ENCODE results near the gene PCDH9.
A peak's percentile ranks its signal among the peaks of the same experiment; 100 is the strongest.
"Not testable (repeated sequence)": the region's sequence is repeated elsewhere in the genome, so short reads cannot be mapped to it uniquely, and the experiment has no call there.

The PCDH9 gene

DNA sequence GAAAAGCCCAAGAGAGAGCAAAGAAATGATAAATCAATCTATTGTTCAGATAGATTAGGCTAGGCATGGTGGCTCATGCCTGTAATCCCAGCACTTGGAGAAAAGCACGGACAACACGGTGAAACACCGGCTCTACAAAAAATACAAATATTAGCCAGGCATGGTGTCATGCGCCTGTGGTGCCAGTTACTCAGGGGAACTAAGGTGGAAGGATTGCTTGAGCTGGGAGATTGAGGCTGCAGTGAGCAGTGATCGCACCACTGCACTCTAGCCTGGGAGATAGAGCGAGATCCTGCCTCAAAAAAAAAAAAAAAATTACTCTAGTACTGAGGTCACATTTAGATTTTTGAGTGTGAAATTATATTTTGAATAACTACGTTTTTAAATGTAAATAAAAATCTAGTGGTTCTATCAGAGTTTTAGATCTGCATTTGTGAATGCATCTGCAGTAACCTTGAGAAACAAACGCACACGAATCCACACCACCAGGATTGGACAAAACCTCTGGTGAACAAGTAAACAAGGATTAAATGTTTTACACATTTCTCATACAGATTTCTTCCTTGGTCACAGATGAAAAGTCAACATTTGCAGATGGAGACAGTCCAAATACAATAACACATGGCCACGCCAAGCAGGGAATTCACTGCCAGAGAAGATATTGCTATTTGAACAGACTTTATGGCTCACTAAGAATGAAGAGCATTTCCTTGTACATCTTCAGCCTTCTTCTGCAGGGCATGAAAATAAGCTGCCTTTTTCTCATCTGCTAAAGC, 917.6 kb downstream of the PCDH9 start:
- no peak for DNase-seq

GRCh38 chr13:66305961-66306617, 924.0 kb downstream of the PCDH9 start:
- no peak for DNase-seq

- DNase-seq = no peak
These were observed 928.7 kb downstream of the PCDH9 start for GRCh38 chr13:66301482-66301881.

DNA sequence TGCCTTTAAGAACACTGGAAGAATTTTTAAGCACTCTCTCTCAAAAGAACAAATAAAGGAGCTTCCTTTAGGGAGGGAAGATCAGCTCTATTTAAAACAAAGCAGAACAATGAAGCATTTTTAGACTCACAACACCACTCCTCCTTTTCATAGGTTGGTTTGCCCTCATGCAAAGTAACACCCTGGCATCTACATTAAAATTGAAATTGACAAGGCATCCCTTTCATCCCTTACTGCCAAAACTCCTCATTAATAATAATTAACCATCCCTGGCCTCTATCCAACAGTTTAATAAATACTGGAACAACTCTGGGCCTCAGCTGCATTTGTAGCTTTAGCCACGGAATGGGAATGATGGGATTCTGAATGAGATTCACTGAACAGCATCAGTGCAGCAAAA, 929.1 kb downstream of the PCDH9 start:
- no peak for DNase-seq

DNA sequence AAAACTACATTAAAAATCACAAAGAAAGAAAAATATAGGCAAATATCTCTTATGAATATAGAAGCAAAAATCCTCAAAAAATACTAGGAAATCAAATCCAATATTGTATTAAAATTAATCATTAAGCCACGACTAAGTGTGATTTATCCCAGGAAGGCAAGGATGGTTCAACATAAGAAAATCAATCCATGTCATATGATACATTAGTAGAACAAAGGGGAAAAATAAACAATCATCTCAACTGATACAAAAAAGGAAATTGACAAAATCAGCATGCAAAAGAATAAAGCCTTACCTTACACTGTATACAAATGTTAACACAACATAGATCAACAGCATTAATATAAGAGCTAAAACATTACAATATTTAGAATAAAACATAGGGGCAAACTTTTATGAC, 933.3 kb downstream of the PCDH9 start:
- DNase-seq = no peak

- no peak for DNase-seq
These were observed 933.8 kb downstream of the PCDH9 start for GRCh38 chr13:66296328-66296727.

GRCh38 chr13:66286806-66287205, 943.3 kb downstream of the PCDH9 start:
- peak; percentile 34 for DNase-seq

- no peak for DNase-seq
These were observed 954.7 kb downstream of the PCDH9 start for GRCh38 chr13:66275416-66275815.

DNA sequence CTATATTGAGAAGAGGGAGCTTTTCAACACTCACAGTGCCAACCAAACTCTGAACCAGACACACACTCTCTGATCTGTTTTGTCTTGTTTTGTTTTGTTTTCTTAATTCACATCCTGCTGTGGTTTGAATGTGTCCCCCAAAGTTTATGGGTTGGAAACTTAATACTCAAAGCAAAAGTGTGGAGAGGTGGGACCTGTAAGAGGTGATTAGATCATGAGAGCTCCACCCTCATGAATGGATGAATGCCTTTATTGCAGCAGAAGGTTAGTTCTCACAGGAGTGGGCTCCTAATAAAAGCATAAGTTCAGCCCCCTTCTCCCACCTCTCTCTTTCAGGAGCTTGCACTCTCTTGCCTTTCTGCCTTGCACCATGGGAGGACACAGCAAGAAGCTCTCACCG, 957.1 kb downstream of the PCDH9 start:
- no peak for DNase-seq

DNA sequence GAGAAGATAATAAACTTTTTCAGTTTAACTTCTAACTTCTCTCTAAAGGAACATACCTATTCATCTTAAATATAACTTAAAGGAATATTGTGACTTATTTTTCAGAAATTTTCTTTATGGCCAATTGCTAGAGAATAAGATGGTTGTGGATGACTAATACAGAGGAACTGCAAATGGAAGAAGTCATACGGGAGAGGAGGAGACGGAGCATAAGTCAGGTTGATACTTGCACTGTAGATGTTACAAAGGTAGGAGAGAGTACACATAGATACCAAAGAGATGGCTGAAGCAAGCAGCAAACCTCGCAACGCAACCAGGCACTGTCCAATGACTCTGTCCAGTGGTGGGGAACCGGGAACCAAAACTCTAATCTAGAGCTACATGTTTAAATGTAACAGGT, 963.4 kb downstream of the PCDH9 start:
- DNase-seq = no peak

DNA sequence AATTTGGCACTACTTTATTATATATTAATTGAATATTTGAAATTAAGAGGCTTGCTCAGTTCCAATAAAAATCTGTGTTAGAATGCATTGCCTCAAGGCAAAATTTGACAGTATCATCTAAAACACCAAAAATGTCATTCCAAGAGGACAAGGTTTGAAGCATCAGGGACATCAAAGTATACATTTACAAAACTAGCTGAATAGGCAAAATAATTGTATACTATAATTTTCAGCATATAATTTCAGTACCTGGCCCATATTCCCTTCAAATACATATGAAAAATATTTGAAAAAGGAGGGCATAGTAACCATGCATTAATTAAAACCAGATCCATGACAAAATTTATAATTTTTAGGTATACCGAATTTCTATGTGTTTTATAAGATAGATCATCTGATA, 963.8 kb downstream of the PCDH9 start:
- no peak for DNase-seq

DNA sequence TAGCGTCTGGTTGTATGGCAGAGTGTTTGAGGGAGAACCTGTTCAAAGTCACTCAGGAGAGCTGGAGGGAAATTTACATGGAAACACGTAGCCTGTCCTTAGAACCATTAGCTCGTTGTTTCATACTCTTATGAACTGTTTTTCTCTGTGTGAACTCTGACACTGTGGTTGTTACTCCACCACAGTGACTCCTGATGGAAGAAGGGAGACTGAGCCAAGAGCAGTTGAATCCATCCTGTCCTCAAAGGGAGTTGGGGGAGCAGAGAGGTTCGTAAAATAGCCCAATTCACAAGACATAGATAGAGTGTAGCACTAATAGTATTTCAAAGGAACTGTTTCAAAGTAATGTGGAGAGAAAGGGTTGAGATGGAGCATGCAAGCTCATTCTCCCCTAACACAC, 964.8 kb downstream of the PCDH9 start:
- no peak for DNase-seq

DNA sequence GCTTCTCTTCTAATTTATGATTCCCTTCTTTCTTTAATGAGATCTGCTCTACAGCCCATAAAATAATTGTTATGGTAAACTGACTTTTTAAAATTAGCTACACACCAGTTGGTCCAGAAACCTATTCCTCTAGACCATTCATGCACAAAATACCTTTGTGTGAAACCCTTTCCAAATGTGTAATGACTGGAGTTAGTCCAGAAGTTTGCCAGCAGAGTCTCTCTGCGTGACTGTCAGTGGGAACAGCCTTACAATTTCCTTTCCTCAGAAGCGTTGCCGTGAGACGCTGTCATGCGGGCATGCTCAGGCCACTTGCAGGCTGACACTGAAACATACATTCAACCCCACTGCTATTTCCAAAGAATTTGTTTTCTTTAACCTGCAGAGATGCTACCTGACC, 965.2 kb downstream of the PCDH9 start:
- DNase-seq = no peak

GRCh38 chr13:66262330-66262729, 967.8 kb downstream of the PCDH9 start:
- DNase-seq = no peak

- not testable (repeated sequence) for DNase-seq
These were observed 970.7 kb downstream of the PCDH9 start for GRCh38 chr13:66259426-66259825.

Measured in OCI-M1 (cell line).